ENCODE measurements around the gene AGAP3.

AGAP3 gene

DNA sequence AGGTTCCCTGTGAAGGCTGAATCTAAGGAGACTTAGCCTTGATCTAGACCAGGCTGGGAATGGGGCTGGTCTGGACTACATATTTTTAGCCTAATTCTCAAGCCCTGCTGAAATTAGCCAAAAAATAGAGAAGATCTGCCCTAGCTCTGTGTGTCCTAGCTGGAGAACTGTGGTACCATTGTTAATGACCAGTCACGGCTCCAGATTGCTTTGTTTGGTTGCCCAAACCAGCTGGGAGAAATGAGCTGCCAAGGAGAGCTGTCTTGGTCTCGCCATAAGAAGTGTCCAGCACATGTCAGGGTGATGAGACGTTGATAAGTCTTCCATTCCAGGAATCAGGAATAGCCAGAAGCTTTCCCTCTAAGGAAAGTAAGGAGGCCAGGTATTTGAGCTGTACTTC is 60.5 kb downstream of the AGAP3 start:
- TF ChIP-seq, protein P1, sequence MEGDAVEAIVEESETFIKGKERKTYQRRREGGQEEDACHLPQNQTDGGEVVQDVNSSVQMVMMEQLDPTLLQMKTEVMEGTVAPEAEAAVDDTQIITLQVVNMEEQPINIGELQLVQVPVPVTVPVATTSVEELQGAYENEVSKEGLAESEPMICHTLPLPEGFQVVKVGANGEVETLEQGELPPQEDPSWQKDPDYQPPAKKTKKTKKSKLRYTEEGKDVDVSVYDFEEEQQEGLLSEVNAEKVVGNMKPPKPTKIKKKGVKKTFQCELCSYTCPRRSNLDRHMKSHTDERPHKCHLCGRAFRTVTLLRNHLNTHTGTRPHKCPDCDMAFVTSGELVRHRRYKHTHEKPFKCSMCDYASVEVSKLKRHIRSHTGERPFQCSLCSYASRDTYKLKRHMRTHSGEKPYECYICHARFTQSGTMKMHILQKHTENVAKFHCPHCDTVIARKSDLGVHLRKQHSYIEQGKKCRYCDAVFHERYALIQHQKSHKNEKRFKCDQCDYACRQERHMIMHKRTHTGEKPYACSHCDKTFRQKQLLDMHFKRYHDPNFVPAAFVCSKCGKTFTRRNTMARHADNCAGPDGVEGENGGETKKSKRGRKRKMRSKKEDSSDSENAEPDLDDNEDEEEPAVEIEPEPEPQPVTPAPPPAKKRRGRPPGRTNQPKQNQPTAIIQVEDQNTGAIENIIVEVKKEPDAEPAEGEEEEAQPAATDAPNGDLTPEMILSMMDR (IDR thresholded peaks at IDR 0.05; ENCODE audit: low read depth, low read length, missing control alignments): no peak
- H3K36me3 ChIP-seq (replicated peaks): peaks cover 17% of the 10 kb centered on the region
- in situ Hi-C loops (cut with HindIII; ENCODE audit: low pct_ligation_motif_present, low sequenced_read_pairs): no loop called here
- no peak overlapping the region for H3K27ac ChIP-seq
- peaks cover 23% of the 10 kb centered on the region for H3K27me3 ChIP-seq (replicated peaks)
- no peak overlapping the region for H3K4me3 ChIP-seq (ENCODE audit: low read depth, low read length)
- no peak for DNase-seq

DNA sequence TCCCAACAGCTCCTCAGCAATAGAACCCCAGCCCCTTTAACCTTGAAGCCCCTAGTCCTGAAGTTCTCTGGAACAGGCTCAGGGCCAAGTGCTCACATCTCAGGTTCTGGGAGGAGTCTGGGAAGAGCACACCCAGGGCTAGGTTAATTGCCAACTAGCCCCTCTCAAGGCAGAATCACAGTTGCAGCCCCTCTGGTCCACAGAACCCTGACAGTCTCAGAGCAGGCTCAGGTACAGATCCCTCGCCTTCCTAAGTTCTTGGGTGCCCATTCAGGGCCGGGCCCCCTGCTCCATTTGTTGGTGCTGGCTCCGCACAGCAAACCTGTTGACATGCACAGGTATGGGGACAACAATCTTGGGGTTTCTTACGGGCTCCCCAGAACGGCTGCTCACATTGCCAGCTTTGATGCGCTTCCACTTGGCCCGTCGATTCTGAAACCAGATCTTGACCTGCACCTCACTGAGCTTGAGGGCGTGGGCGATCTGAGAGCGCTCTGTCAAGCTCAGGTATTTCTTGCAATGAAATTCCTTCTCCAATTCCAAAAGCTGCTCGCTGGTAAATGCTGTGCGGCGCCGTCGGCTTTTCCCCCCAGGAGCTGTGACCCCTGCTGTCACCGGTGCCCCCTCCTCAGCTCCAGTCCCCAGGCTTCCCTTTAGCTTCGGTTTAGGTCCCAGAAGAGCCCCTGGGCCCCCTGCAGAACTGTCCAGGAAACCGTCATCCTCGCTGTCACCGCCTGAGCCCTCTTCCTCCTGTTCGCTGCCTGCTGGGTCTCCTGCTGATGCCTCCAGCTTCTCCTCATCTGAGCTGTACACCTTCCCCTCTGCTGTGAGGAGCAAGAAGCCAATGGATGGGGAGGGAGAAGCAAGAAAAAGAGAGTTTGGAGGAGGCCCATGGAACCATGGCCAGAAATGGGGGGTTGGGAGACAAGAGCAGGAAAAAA is 62.3 kb downstream of the AGAP3 start:
- DNase-seq: no peak
- TF ChIP-seq, protein P1 (IDR thresholded peaks at IDR 0.05; ENCODE audit: low read depth, low read length, missing control alignments): no peak
- Histone ChIP-seq H3K27me3 (replicated peaks) (peaks cover 37% of the 10 kb centered on the region), H3K4me3 (ENCODE audit: low read depth, low read length) (no peak overlapping the region), H3K36me3 (replicated peaks) (peaks cover 8% of the 10 kb centered on the region), H3K27ac (no peak overlapping the region)
- in situ Hi-C loops (cut with HindIII; ENCODE audit: low pct_ligation_motif_present, low sequenced_read_pairs): no loop called here

GRCh38 chr7:151150388-151150787 is 64.1 kb downstream of the AGAP3 start:
- Histone ChIP-seq H3K27me3 (replicated peaks) (peaks cover 37% of the 10 kb centered on the region), H3K36me3 (replicated peaks) (no peaks in the 10 kb centered on the region), H3K4me3 (ENCODE audit: low read depth, low read length) (no peak overlapping the region), H3K27ac (no peak overlapping the region)
- in situ Hi-C loops (cut with HindIII; ENCODE audit: low pct_ligation_motif_present, low sequenced_read_pairs): no loop called here
- TF ChIP-seq, protein P1 (IDR thresholded peaks at IDR 0.05; ENCODE audit: low read depth, low read length, missing control alignments): no peak
- no peak for DNase-seq

DNA sequence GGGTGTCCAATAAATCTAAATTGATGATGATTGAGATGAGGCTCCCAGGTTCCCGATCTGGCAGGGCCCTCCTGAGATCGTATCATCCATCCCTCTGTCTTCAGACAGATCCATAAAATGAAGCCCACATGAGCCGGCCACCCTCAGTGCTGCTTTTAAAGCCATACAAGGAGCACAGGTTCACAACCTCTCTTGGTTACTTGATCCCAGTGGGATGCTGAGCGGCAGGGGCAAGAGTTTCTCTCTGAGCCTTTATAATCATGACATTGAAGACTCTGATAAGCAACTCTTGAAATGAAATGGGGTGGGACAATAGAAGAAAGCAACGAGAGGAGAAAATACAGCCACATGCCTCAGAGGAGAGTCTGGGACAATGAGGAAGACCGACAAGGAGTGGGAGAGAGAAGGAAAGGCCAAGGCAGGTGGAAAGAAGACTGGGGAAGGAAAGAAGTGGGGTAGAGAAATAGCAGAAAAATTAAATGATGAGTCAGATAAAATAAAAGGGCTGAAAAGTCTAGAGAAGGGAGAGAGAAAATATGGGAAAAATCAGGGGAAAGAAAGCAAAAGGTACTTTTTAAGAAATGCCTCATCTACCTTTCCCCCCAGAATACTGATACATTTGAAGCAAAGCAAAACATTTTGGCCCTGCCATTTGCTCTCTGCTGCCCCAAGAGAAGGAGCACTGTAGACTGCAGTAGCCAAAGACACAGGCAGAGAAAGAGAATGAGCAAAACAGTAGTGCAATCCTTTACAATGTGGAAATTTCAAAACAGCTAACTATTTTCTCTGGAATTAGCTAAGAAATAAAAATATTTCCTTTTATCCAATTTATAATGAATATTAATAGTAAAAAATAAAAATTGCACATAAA is 66.6 kb downstream of the AGAP3 start:
- DNase-seq: no peak
- Histone ChIP-seq H3K36me3 (replicated peaks) (no peaks in the 10 kb centered on the region), H3K4me3 (ENCODE audit: low read depth, low read length) (no peak overlapping the region), H3K27ac (no peak overlapping the region), H3K27me3 (replicated peaks) (peaks cover 40% of the 10 kb centered on the region)
- in situ Hi-C loops (cut with HindIII; ENCODE audit: low pct_ligation_motif_present, low sequenced_read_pairs): no loop called here
- TF ChIP-seq, protein P1 (IDR thresholded peaks at IDR 0.05; ENCODE audit: low read depth, low read length, missing control alignments): peak; percentile 49

DNA sequence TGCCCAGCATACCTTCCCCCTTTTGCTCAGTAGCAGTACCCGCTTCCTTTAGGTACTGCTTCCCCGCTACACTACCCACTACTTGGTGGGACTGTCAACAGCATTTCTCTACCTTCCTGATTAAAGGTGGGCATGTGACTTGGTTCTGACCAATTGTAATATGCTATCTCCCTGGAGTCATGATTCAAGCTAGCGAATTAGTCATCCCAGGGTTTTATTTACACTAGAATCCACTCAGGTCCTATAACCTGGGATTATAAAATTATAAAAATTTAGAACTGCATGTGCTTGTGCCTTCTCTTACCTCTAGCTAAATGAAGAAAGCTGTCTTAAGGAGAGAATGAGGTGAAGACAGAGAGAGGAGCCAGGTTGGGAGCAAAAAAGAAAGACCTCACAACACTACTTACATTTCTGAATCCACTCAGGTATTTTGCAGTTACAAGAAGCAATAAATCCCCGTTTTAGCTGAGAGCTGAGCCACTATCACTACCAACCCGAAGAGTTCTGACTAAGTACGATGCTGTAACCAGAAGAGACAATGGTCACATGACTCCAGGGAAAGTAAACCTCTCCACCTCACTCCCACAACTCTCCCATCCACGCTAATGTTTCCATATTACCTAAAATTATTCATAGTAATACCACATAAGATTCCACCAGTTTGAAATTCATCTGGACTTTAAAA is 71.5 kb downstream of the AGAP3 start:
- Histone ChIP-seq H3K27ac (no peak overlapping the region), H3K36me3 (replicated peaks) (no peaks in the 10 kb centered on the region), H3K4me3 (ENCODE audit: low read depth, low read length) (no peak overlapping the region), H3K27me3 (replicated peaks) (peaks cover 14% of the 10 kb centered on the region)
- in situ Hi-C loops (cut with HindIII; ENCODE audit: low pct_ligation_motif_present, low sequenced_read_pairs): no loop called here
- peak; percentile 12 for DNase-seq
- TF ChIP-seq, protein P1 (IDR thresholded peaks at IDR 0.05; ENCODE audit: low read depth, low read length, missing control alignments): no peak

All from brain microvascular endothelial cell (primary cell).